ENCODE measurements around the gene RAB23. TPM values are rescaled to one million over a fixed set of nuclear protein-coding genes. Genes with fewer than 3 reads are reported as not detected.

The RAB23 gene
- polyA plus RNA-seq, 3 donors: 0.16 to 0.46 (median 0.25) TPM

DNA sequence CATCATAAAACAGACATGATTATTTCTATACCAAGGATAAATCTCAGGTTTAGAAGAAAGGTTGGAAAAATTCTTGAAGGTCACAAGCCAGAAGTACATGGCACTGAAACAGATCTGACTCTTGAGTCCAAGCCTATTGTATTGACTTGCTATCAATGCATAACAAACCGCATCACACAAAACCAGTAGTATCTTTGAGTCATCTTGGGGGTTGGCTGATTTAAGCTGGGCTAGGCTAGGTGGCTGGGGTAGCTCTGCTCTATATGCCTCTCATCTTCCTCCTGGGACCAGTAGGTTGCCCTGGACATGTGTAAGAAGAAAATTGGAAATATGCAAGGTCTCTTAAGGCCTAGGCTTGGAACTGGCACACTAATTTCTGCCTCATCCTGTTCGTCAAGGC, 37.0 kb upstream of the RAB23 start:
- no peak for TF ChIP-seq CTCF (IDR thresholded peaks at IDR 0.05)
- H3K9me3 ChIP-seq (replicated peaks in 1 of 2; ENCODE audit: control insufficient read depth in 1 of 2, insufficient read depth in 1 of 2, low read length in 2 of 2): no peaks in the 10 kb centered on the region
- no CpG with 5 or more reads among the region's 2 CpGs for WGBS (ENCODE audit: insufficient coverage)
- no peaks in the 10 kb centered on the region for H3K27me3 ChIP-seq (ENCODE audit: control insufficient read depth in 2 of 2, insufficient read depth in 2 of 2, low read length in 2 of 2)
- no peak overlapping the region for H3K9ac ChIP-seq (ENCODE audit: insufficient read depth, low read length, poor library complexity, severe bottlenecking)
- no peaks in the 10 kb centered on the region for H3K4me1 ChIP-seq (ENCODE audit: control insufficient read depth in 1 of 2, insufficient read depth in 2 of 2, low read length in 2 of 2)
- H3K4me2 ChIP-seq (replicated peaks; ENCODE audit: extremely low read depth, low read length, poor library complexity, severe bottlenecking): no peak overlapping the region
- intact Hi-C loops (cut with micrococcal nuclease): no loop called here
- H3K36me3 ChIP-seq (replicated peaks in 1 of 2; ENCODE audit: control insufficient read depth in 1 of 2, insufficient read depth in 2 of 2, low read length in 2 of 2): no peaks in the 10 kb centered on the region
- DNase-seq: no peak
- Mint-ChIP-seq H3K36me3 (no peaks in the 10 kb centered on the region), H3K9me3 (peaks cover 0 to 2% (median 0%) of the 10 kb centered on the region in 7 donors), H3K27me3 (ENCODE audit: low read depth in 3 of 3) (peaks cover 0 to 5% (median 3%) of the 10 kb centered on the region in 3 donors), H3K4me1 (no peaks in the 10 kb centered on the region), H3K27ac (no peak overlapping the region), H3K4me3 (no peak overlapping the region)
- H2AFZ ChIP-seq (ENCODE audit: insufficient read depth, low read depth, low read length, poor library complexity, severe bottlenecking): no peak overlapping the region
- H3K79me2 ChIP-seq (ENCODE audit: insufficient read depth, low read length): no peaks in the 10 kb centered on the region
- H3K4me3 ChIP-seq (replicated peaks in 1 of 3; ENCODE audit: low read depth in 2 of 3, low read length in 3 of 3): no peak overlapping the region
- no peak overlapping the region for H3K27ac ChIP-seq (ENCODE audit: low read depth in 1 of 2, low read length in 2 of 2)
- H4K20me1 ChIP-seq (ENCODE audit: insufficient read depth, low read length): no peaks in the 10 kb centered on the region

DNA sequence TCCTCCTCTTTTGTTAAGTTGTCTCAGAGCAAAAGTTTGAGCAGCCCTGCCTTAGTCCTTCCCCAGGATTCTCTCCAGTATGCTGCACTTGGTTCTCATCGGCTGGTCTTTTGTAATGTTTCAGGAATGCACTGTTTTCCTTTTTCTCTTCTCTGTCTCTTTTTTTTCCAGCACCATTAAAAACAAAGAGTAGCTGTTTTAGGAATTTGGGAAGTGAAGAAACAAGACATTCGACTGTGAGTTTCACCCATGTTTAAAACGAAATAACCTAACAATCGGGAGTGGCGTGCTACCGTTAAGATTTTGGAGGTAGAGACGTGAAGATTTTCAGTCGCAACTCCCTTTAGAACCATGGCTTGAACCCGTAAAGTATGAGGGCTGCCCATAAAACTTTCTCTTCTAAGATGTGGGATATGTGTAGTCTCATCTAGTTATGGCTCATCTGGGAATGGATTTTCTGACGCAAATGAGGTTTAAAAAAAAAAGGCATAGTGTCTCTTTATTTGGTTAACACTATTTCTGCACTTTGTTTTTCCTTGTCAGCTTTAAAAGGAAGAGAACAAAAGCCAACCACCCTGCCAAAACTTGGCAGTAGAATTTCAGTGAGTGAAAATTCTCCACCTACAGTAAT, 35.9 kb upstream of the RAB23 start:
- Mint-ChIP-seq H3K27me3 (ENCODE audit: low read depth in 3 of 3) (peaks cover 0 to 5% (median 2%) of the 10 kb centered on the region in 3 donors), H3K4me3 (no peak overlapping the region), H3K27ac (no peak overlapping the region), H3K36me3 (no peaks in the 10 kb centered on the region), H3K4me1 (no peaks in the 10 kb centered on the region), H3K9me3 (peaks cover 0 to 2% (median 0%) of the 10 kb centered on the region in 7 donors)
- intact Hi-C loops (cut with micrococcal nuclease): no loop called here
- Histone ChIP-seq H3K4me3 (replicated peaks in 1 of 3; ENCODE audit: low read depth in 2 of 3, low read length in 3 of 3) (no peak overlapping the region), H3K27ac (ENCODE audit: low read depth in 1 of 2, low read length in 2 of 2) (no peak overlapping the region), H3K9ac (ENCODE audit: insufficient read depth, low read length, poor library complexity, severe bottlenecking) (no peak overlapping the region), H3K4me1 (ENCODE audit: control insufficient read depth in 1 of 2, insufficient read depth in 2 of 2, low read length in 2 of 2) (no peaks in the 10 kb centered on the region), H2AFZ (ENCODE audit: insufficient read depth, low read depth, low read length, poor library complexity, severe bottlenecking) (no peak overlapping the region), H3K79me2 (ENCODE audit: insufficient read depth, low read length) (no peaks in the 10 kb centered on the region), H4K20me1 (ENCODE audit: insufficient read depth, low read length) (no peaks in the 10 kb centered on the region), H3K36me3 (replicated peaks in 1 of 2; ENCODE audit: control insufficient read depth in 1 of 2, insufficient read depth in 2 of 2, low read length in 2 of 2) (no peaks in the 10 kb centered on the region), H3K27me3 (ENCODE audit: control insufficient read depth in 2 of 2, insufficient read depth in 2 of 2, low read length in 2 of 2) (no peaks in the 10 kb centered on the region), H3K4me2 (replicated peaks; ENCODE audit: extremely low read depth, low read length, poor library complexity, severe bottlenecking) (no peak overlapping the region), H3K9me3 (replicated peaks in 1 of 2; ENCODE audit: control insufficient read depth in 1 of 2, insufficient read depth in 1 of 2, low read length in 2 of 2) (no peaks in the 10 kb centered on the region)
- no peak for TF ChIP-seq CTCF (IDR thresholded peaks at IDR 0.05)
- 93% methylated on average over 8 of the region's 10 CpGs for WGBS (ENCODE audit: insufficient coverage)
- no peak for DNase-seq

Data from CD14-positive monocyte (primary cell).